Stimulated activated naive CD4-positive, alpha-beta T cell (primary cell): ENCODE measurements around the gene SH3PXD2B.

Experiments
- DNase-seq, 6 experiments: peaks; one replicate each; lab custom pipeline; 2025; lab: John Stamatoyannopoulos, UW

Gene SH3PXD2B

GRCh38 chr5:172454358-172455086 is at the start of gene SH3PXD2B:
TSS of gene SH3PXD2B (minus strand) at chr5:172454525. CDS start at chr5:172454352, 173 bp downstream.
- DNase-seq = peak in 4 of 6 experiments; percentile 31 to 65 (median 40)

DNA sequence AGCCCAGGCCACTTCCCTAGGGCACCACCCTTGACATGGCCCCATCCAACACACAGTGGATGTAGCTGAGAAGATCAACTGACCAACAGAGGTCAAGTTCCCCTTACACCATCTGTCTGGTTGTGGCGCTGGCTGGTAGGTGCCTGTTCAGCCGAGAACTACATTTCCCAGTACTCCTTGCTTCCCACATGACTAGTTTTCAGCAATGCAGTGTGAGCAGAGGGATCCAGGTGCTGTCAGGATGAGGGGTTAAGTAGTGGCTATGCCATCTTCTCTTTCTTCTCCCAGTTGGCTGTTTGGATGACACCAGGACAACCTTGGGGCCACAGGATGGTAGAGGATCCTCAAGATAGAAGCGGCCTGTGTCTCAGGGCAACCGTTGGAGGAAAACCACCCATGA is 48.6 kb upstream of the SH3PXD2B start:
- DNase-seq = no peak

GRCh38 chr5:172502410-172502809 is 48.1 kb upstream of the SH3PXD2B start:
- no peak for DNase-seq

DNA sequence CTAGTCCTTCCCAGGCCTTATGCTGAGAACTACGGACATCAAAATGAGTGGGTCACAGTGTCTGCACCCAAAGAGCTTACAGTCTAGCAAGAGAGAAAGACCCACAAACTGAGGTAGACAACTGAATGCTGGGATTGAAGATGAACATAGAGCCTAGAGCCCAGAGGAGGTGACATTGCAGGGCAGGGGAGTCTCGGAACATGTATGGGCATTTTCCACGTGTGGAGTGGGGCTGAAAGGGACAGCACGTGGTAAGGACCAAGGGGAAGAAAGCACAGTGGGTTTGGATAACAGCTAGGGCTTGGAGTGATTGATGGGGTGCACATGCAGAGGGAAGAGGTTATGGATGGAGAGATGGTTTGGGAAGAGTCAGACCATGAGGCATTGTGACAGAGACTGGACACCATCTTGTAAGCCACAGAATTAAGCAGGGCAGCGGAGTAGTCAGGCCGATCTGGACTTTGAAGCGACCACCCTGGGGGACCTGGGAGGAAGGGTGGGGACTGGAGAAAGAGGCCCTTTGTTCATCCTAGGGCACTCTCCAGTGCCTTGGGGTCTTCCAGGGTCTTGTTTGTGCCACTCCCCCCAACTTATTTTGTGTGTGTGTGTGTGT is 47.5 kb upstream of the SH3PXD2B start:
- no peak for DNase-seq

- no peak for DNase-seq
Observed at GRCh38 chr5:172499287-172499686, 45.0 kb upstream of the SH3PXD2B start.

- no peak for DNase-seq
Observed at GRCh38 chr5:172498431-172499129, 44.3 kb upstream of the SH3PXD2B start.

DNA sequence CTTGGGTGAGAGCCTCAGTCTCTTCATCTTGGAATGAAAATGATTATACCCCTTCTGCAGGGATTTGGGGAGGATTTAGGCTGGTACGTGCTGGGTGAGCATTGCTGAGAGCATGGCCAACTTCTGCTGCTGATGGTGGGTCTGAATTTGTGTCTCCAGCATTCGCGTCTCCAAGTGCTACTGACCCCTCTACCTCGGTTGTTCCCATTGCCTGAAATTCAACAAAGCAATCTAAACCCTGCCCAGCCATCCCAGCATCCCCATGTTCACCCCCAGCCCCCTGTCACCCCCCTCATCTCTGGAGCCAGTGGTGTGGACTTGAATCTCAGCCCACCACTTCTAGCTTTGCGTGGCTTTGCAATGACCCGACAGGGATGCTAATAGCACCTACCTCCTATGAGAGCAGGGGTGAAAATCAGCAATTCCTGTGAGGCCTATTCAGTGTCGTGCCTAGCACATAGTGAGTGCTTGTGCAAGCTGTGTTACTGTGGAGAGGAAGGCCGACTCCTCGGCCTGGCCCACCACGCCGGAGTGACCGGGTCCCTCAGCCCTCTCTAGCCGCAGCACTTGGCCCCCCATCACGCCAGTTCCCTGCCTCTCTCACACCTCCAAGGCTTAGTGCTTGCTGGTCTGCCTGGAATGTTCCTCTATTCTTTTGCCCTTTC is 43.4 kb upstream of the SH3PXD2B start:
- no peak for DNase-seq

DNA sequence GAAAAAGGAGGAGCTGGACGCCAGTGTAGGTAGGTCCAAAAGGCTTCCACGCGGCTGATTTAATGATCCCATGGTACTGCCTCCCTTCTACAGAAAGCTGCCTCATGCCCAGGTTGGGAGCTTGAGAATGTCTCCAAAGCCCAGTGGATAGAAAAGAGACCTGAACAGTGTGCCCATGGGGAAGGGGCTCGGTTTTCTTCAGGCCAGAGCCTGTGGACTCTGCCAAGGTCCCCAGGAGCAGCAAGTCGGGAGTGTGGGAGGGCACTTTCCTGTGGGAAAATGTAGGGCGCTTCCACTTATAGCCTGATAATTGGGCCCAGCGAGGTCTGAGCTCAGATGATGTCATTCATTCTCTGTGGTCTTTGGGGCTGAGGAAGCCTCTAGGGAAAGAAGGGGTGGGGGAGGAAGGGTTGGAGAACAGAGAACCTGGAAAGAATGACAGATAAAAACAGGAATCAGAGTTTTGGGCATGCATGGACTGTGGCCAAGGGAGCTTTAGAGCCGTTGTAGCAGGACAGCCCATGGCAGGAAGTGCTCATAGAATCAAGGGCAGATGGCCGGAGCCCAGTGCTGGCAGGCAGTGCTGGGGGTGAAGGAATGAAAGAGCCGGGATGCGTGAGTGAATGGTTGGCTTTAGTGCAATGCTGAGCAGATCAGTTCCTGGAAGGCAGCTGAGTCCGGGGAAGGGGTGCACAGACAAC is 42.5 kb upstream of the SH3PXD2B start:
- DNase-seq = no peak

GRCh38 chr5:172494630-172495505 is 40.5 kb upstream of the SH3PXD2B start:
- no peak for DNase-seq

GRCh38 chr5:172493906-172494305 is 39.6 kb upstream of the SH3PXD2B start:
- no peak for DNase-seq

GRCh38 chr5:172493461-172493860 is 39.1 kb upstream of the SH3PXD2B start:
- no peak for DNase-seq

- no peak for DNase-seq
Observed at GRCh38 chr5:172493002-172493401, 38.7 kb upstream of the SH3PXD2B start.

DNA sequence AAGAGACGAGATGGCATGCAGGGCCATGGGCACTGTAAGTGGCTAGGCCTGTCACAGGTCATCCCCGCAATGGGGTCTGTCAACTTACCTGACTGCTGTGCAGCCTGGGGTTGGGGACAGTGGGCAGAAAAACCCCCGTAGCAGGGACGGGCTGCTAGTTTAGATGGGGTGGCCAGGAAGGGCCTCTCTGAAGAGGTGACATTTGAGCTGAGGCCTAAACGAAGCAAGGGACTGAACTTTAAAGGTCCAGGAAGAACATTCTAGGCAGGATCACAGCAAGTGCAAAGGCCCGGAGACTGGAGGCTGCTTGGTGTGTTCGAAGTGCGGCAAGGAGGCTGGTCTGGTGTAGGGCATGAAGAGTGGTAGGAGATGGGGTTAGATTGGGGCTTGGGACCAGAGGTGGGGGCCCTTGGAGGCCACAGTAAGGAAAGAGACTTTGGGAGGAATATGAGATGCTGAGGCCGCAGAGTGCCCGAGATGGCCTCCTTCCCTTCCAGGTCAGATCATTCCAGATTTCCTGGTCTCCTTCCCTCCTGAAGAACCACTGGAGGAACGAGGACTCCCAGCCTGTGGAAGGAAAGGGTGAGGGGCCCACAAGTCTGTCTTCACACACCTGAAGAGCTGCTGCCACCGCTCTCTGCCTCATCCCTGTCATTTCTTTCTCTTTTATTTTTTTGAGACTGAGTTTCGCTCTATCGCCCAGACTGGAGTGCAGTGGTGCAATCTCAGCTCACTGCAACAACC is 37.9 kb upstream of the SH3PXD2B start:
- no peak for DNase-seq

DNA sequence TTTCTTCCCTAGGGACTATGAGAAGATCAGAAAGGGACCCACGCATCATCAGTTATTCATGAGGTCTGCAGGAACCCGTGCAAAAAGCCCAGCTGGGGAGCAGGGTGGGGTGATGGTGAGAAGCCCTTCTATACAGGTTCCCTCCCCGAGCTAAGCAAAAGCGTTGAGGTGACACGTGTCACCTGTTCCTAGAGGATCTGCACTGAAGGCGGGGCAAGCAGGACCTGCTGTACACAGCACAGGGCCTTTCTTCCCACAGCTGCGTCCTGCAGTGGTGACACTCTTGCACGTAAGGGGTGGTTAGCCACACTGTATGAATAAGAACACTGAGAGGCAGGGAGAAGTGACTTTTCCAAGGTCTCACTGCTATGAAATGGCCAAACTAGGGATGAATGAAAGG is 37.2 kb upstream of the SH3PXD2B start:
- DNase-seq = no peak

DNA sequence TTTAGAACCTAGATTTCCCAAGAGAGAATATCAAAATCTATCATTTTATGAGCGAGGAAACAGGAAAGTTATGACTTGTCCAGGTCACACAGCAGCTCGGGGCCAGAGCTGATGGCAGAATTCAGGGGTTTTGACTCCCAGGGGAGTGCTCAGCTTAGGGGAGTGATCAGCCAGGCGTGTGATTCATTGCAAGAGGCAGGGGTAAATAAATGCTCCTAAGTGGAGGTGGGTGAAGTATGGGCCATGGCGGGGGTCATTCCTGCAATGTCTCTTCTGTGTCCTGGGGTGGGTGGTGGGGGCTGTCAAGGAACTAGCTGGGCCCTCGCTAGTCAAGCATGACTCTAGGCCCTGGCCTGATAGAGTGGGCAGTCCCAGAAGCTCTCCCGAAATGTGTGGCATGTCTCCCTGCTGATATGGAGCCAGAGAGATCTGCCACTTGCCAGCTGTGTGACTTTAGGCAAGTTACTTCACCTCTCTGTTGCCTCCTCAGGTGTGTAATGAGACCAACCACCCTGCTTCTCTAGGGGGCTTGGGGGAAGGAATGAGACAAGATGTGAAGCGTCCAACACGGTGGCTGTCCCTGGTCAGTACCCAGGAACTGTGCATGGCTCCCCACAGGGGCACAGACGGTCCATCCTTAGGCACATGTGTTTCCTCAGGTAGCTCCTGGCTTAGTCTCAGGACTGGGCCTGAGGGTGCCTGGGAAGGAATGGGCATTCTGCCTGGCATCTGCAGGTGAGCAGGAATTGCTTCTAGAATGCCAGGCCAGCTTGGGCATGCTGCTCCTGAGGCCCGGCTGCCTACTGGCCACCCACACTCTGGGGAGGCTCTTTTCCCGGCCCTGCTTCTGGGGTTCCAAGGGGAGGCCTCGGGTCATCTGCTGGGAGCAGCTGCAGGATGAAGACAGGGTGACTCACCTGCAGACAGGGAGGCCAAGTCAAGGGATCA is 36.5 kb upstream of the SH3PXD2B start:
- DNase-seq = no peak

GRCh38 chr5:172488221-172488620 is 33.9 kb upstream of the SH3PXD2B start:
- no peak for DNase-seq

DNA sequence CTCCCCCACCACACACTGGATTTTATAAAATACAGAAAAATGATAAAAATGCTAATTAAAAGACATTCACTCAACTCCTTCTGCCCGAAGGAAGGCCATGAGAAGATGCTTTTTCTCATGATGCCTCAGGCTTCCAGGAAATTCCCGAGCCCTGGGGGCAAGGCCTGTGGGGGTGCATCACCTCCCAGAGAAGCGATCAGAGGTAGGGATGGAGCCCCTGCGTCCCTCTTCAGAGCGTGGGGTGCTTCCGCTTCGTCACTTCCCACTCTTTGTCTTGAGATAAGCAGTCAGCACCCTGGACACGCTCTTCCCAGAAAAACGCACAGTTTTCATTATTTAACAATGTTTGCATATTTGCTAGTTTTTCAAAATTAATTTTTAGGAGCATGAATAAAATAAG is 33.3 kb upstream of the SH3PXD2B start:
- DNase-seq = no peak

DNA sequence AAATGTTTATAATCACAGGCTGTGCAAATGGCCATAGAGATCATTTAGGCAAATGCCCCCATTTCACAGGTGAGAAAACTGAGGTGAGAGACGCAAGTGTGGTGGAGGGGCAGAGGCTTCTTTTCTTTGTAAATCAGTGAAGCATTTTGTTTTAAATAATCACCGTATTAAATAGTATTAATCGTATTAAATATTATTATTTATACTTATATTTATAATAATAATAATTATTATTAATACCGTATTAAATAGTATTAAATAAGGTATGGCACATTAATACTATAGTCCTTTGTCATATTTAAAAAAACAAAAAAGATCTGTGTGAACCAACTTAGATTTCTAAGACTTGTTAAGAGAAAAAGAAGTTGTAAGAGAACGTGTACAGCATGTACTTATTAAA is 32.6 kb upstream of the SH3PXD2B start:
- DNase-seq = no peak

GRCh38 chr5:172486451-172486850 is 32.1 kb upstream of the SH3PXD2B start:
- DNase-seq = no peak
